Spleen (tissue), 11 donors: Measurements from ENCODE around the gene GBX1. TPM values are rescaled to one million over a fixed set of nuclear protein-coding genes. Genes with fewer than 3 reads are reported as not detected.

Experiments used
- DNase-seq: peaks from one replicate; pipeline ENCODE4 v3.0.0-alpha.2; 2020
- H3K27ac ChIP-seq, 8 donors: fragments of 200-600 bp; sonication (generic) in 7 of 8; 1 replicate in 4 of 8; 2 replicates in 4 of 8; pipeline versions ENCODE4 v1.5.0 to v1.8.0; 2016 to 2021; ENCODE audit warnings: inconsistent platforms in 4 of 8, mild to moderate bottlenecking in 4 of 8, moderate library complexity in 1 of 8
- H3K27me3 ChIP-seq, 7 donors: fragments of 200-600 bp; sonication (generic) in 6 of 7; replicated peaks in 1 of 7; 1 replicate in 4 of 7; 2 replicates in 3 of 7; pipeline versions ENCODE4 v1.5.0 to v1.8.0; 2016 to 2021; ENCODE audit warnings: inconsistent platforms in 3 of 7, mild to moderate bottlenecking in 1 of 7
- H3K36me3 ChIP-seq, 6 donors: fragments of 200-600 bp; sonication (generic) in 5 of 6; 1 replicate in 4 of 6; 2 replicates in 2 of 6; pipeline versions ENCODE4 v1.5.0 to v1.8.0; 2016 to 2021; ENCODE audit warnings: inconsistent platforms in 2 of 6
- H3K4me1 ChIP-seq, 6 donors: fragments of 200-600 bp; sonication (generic) in 5 of 6; 1 replicate in 3 of 6; 2 replicates in 3 of 6; pipeline versions ENCODE4 v1.5.0 to v1.8.0; 2016 to 2021; ENCODE audit warnings: inconsistent platforms in 3 of 6
- H3K4me3 ChIP-seq, 8 donors: fragments of 200-600 bp; sonication (generic) in 7 of 8; 1 replicate in 4 of 8; 2 replicates in 4 of 8; pipeline versions ENCODE4 v1.5.0 to v1.8.0; 2016 to 2021; ENCODE audit warnings: inconsistent platforms in 4 of 8, mild to moderate bottlenecking in 4 of 8, moderate library complexity in 2 of 8
- H3K9me3 ChIP-seq, 8 donors: fragments of 200-600 bp; sonication (generic) in 7 of 8; 1 replicate in 4 of 8; 2 replicates in 4 of 8; pipeline versions ENCODE4 v1.5.0 to v1.8.0; 2016 to 2021; ENCODE audit warnings: inconsistent platforms in 4 of 8
- CTCF ChIP-seq, 11 experiments: fragments of 200-600 bp in 7 of 11; fragments of 450-650 bp in 4 of 11; sonication (generic) in 4 of 11; IDR thresholded peaks in 8 of 11; conservative IDR thresholded peaks in 3 of 11; 1 replicate in 7 of 11; 2 replicates in 4 of 11; pipeline versions ENCODE4 v1.4.0 to v1.8.0; 2016 to 2021; ENCODE audit warnings: antibody characterized with exemption in 11 of 11, inconsistent platforms in 4 of 11, mild to moderate bottlenecking in 1 of 11
- POLR2A ChIP-seq, 3 donors: fragments of 450-650 bp; IDR thresholded peaks; one replicate each; pipeline ENCODE4 v1.5.1; 2017; ENCODE audit warnings: antibody characterized with exemption in 3 of 3, mild to moderate bottlenecking in 1 of 3
- POLR2AphosphoS5 ChIP-seq, 3 donors: sonication (generic); formaldehyde crosslinking; IDR thresholded peaks; one replicate each; pipeline ENCODE4 v1.5.1; 2017; ENCODE audit warnings: antibody characterized with exemption in 3 of 3
- WGBS, 5 donors: extraction: QIAGEN DNeasy Blood & Tissue Kit in 3 of 5; methylation state at CpG; one replicate each; pipeline versions ENCODE4 v1.1.5 to v1.1.7; 2013 to 2018; 5-methylcytosine and 5-hydroxymethylcytosine counted together
- intact Hi-C: fragments of 100-400 bp; cut with DNase I; formaldehyde crosslinking; loops from one replicate; pipeline ENCODE4 v1.15.0; 2023; ENCODE audit warnings: low total_unique reads
- polyA plus RNA-seq, 3 donors: library from polyadenylated mRNA; stranded (reverse); fragments of 200-250 nt; gene quantifications; one replicate each; pipeline ENCODE4 v1.2.1, GENCODE V29; 2013
- total RNA-seq, 7 donors: library from RNA; depleted of rRNA in 3 of 7; stranded (reverse); fragments of >200 nt in 3 of 7; fragmentation: NEBNext Ultra II Directional in 4 of 7; extraction: Animal tissue kit (Norgen Biotek cat#: 25700) in 4 of 7; gene quantifications; one replicate each; pipeline versions ENCODE4 v1.1.0 to v1.2.1, GENCODE V29; 2016 to 2021
- donor health status: healthy with polysubstance abuse.
- donor health status: DM: no; HTN: no; CAD: no; lungs with moderate emphysema.
- donor health status: DM: no; HTN: no; CAD: no.
- donor health status: Bipolar disorder and iron deficiency.
- donor health status: healthy.
- donor health status: DM: no; HTN: no; CAD: no.
- donor health status: DM: yes; HTN: yes; CAD: no.

GBX1 gene
- total and polyA plus RNA-seq, 10 donors, result not detected

GRCh38 chr7:151143261-151144015 is 24.1 kb downstream of the GBX1 start:
- H3K27ac ChIP-seq, result no peak overlapping the region
- 82 to 87% (median 82%) methylated on average over 24 to 25 of the region's 25 CpGs for WGBS, 5 donors
- intact Hi-C loops, result no loop called here
- TF ChIP-seq POLR2A (IDR thresholded peaks at IDR 0.05) (no peak), POLR2AphosphoS5 (IDR thresholded peaks at IDR 0.05) (no peak), CTCF (IDR thresholded peaks at IDR 0.05 in 8 of 11, conservative IDR thresholded peaks at IDR 0.05 in 3 of 11) (no peak)
- H3K4me1 ChIP-seq, result no peaks in the 10 kb centered on the region
- no peak overlapping the region for H3K4me3 ChIP-seq
- peaks cover 0 to 71% (median 27%) of the 10 kb centered on the region in 6 donors for H3K36me3 ChIP-seq
- no peaks in the 10 kb centered on the region for H3K9me3 ChIP-seq
- peak; percentile 68 for DNase-seq
- H3K27me3 ChIP-seq, result peaks cover 0 to 3% (median 0%) of the 10 kb centered on the region in 7 donors

GRCh38 chr7:151142686-151143040 is 24.8 kb downstream of the GBX1 start:
- Histone ChIP-seq H3K27me3 (no peaks in the 10 kb centered on the region), H3K36me3 (peaks cover 0 to 78% (median 27%) of the 10 kb centered on the region in 6 donors), H3K4me3 (no peak overlapping the region), H3K4me1 (no peaks in the 10 kb centered on the region), H3K9me3 (no peaks in the 10 kb centered on the region), H3K27ac (no peak overlapping the region)
- WGBS, 5 donors, result 73 to 80% (median 76%) methylated on average over 9 to 10 of the region's 10 CpGs
- intact Hi-C loops, result no loop called here
- no peak for TF ChIP-seq POLR2A (IDR thresholded peaks at IDR 0.05)
- TF ChIP-seq POLR2AphosphoS5 (IDR thresholded peaks at IDR 0.05), result no peak
- TF ChIP-seq CTCF (IDR thresholded peaks at IDR 0.05 in 8 of 11, conservative IDR thresholded peaks at IDR 0.05 in 3 of 11), result no peak
- peak; percentile 56 for DNase-seq

- no peak overlapping the region for H3K4me3 ChIP-seq
- peak; percentile 64 for DNase-seq
- intact Hi-C loops, result no loop called here
- WGBS, 5 donors, result 91 to 94% (median 93%) methylated on average over 18 to 31 of the region's 31 CpGs
- H3K4me1 ChIP-seq, result no peaks in the 10 kb centered on the region
- peaks cover 0 to 84% (median 27%) of the 10 kb centered on the region in 6 donors for H3K36me3 ChIP-seq
- TF ChIP-seq CTCF (IDR thresholded peaks at IDR 0.05 in 8 of 11, conservative IDR thresholded peaks at IDR 0.05 in 3 of 11) (no peak), POLR2AphosphoS5 (IDR thresholded peaks at IDR 0.05) (peak in 1 of 3 donors; percentile 23)
- H3K27ac ChIP-seq, result no peak overlapping the region
- H3K9me3 ChIP-seq, result no peaks in the 10 kb centered on the region
- H3K27me3 ChIP-seq, result no peaks in the 10 kb centered on the region
Observed at GRCh38 chr7:151141855-151142685, 25.4 kb downstream of the GBX1 start.

GRCh38 chr7:151141311-151141854 is 26.1 kb downstream of the GBX1 start:
- Histone ChIP-seq H3K36me3 (peaks cover 0 to 91% (median 29%) of the 10 kb centered on the region in 6 donors), H3K4me3 (no peak overlapping the region), H3K27ac (no peak overlapping the region), H3K27me3 (no peaks in the 10 kb centered on the region), H3K9me3 (no peaks in the 10 kb centered on the region), H3K4me1 (peaks cover 0 to under 1% (median 0%) of the 10 kb centered on the region in 6 donors)
- DNase-seq, result no peak
- intact Hi-C loops, result no loop called here
- WGBS, 5 donors, result 89 to 96% (median 93%) methylated on average over 9 of the region's 9 CpGs
- TF ChIP-seq POLR2AphosphoS5 (IDR thresholded peaks at IDR 0.05) (no peak), POLR2A (IDR thresholded peaks at IDR 0.05) (no peak), CTCF (IDR thresholded peaks at IDR 0.05 in 8 of 11, conservative IDR thresholded peaks at IDR 0.05 in 3 of 11) (no peak)
